Urinary bladder (tissue), 4 donors: ENCODE results near the gene CD163. TPM values are rescaled to one million over a fixed set of nuclear protein-coding genes. Genes with fewer than 3 reads are reported as not detected.

Experiments used
- DNase-seq: peaks from one replicate; pipeline ENCODE4 v3.0.0-alpha.2; 2015; ENCODE audit errors: extremely low spot score
- H3K27ac ChIP-seq: one replicate; pipeline ENCODE4 v1.5.1; 2013; ENCODE audit warnings: low read depth, mild to moderate bottlenecking, moderate library complexity
- H3K36me3 ChIP-seq: one replicate; pipeline ENCODE4 v1.6.1; 2013; ENCODE audit warnings: mild to moderate bottlenecking, moderate library complexity; ENCODE audit not compliant: insufficient read depth
- H3K4me1 ChIP-seq: one replicate; pipeline ENCODE4 v1.6.1; 2013; ENCODE audit warnings: mild to moderate bottlenecking, moderate library complexity; ENCODE audit not compliant: insufficient read depth
- H3K4me3 ChIP-seq: one replicate; pipeline ENCODE4 v1.5.1; 2013; ENCODE audit warnings: low read depth, low read length
- WGBS: extraction: QIAGEN DNeasy Blood & Tissue Kit; methylation state at CpG from one replicate; pipeline ENCODE4 v1.1.7; 2013; 5-methylcytosine and 5-hydroxymethylcytosine counted together
- polyA plus RNA-seq: library from polyadenylated mRNA; stranded (reverse); fragments of 200-250 nt; gene quantifications from one replicate; pipeline ENCODE4 v1.2.3, GENCODE V29; 2013
- total RNA-seq: library from RNA; depleted of rRNA; stranded (reverse); fragments of >200 nt; gene quantifications from one replicate; pipeline ENCODE4 v1.2.3, GENCODE V29; 2014
- donor health status: healthy with polysubstance abuse.
- donor health status: healthy.

CD163 gene
- total and polyA plus RNA-seq, 2 donors = 19.1 to 243 TPM

DNA sequence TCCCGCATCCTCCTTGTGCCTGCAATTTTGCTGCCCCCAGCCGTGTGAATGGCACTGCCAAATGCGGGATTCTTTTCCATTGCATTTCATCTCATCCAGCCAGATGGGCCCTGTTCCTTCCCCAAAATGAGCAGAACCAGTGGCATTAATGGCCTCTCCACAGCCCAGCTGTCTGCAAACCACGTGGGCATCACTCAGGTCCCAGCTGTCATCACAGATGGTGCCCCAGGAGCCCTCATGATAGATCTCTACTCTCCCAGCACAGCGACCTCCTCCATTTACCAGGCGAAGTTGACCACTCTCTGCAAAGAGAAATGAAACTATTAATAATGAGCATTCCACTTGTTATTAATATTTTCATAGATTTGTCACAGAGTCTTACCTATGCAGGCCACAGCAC, 17.1 kb downstream of the CD163 start:
- 83% methylated on average over 6 of the region's 6 CpGs for WGBS

GRCh38 chr12:7485095-7485494, 18.5 kb downstream of the CD163 start:
- Histone ChIP-seq H3K27ac (no peak overlapping the region), H3K36me3 (no peaks in the 10 kb centered on the region), H3K4me1 (no peaks in the 10 kb centered on the region), H3K4me3 (no peak overlapping the region)
- no peak for DNase-seq
- WGBS = 43% methylated on average over 4 of the region's 4 CpGs

More for the DNA sequence above, 17.1 kb downstream of the CD163 start:
- Histone ChIP-seq H3K4me1 (no peaks in the 10 kb centered on the region), H3K36me3 (no peaks in the 10 kb centered on the region), H3K27ac (no peak overlapping the region), H3K4me3 (no peak overlapping the region)
- no peak for DNase-seq

- Histone ChIP-seq H3K4me1 (no peaks in the 10 kb centered on the region), H3K36me3 (no peaks in the 10 kb centered on the region), H3K27ac (no peak overlapping the region), H3K4me3 (no peak overlapping the region)
- no peak for DNase-seq
- 61% methylated on average over 5 of the region's 5 CpGs for WGBS
Observed at GRCh38 chr12:7483343-7483742, 20.2 kb downstream of the CD163 start.

GRCh38 chr12:7479771-7480170, 23.8 kb downstream of the CD163 start:
- no peak for DNase-seq
- no peak overlapping the region for H3K4me3 ChIP-seq
- no peaks in the 10 kb centered on the region for H3K4me1 ChIP-seq
- no peak overlapping the region for H3K27ac ChIP-seq
- no peaks in the 10 kb centered on the region for H3K36me3 ChIP-seq
- WGBS = 10% methylated on average over 1 of the region's 1 CpG

DNA sequence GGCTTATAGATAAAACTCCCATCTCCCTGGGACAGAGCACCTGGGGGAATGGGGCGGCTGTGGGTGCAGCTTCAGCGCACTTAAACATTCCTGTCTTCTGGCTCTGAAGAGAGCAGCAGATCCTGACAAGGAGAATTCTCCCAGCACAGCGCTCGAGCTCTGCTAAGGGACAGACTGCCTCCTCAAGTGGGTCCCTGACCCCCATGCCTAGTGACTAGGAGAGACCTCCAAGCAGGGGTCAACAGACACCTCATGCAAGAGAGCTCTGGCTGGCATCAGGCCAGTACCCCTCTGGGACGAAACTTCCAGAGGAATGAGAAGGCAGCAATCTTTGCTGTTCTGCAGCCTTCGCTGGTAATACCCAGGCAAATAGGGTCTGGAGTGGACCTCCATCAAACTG, 31.5 kb downstream of the CD163 start:
- Histone ChIP-seq H3K4me1 (no peaks in the 10 kb centered on the region), H3K27ac (no peak overlapping the region), H3K36me3 (no peaks in the 10 kb centered on the region), H3K4me3 (no peak overlapping the region)
- 85% methylated on average over 6 of the region's 6 CpGs for WGBS
- no peak for DNase-seq

DNA sequence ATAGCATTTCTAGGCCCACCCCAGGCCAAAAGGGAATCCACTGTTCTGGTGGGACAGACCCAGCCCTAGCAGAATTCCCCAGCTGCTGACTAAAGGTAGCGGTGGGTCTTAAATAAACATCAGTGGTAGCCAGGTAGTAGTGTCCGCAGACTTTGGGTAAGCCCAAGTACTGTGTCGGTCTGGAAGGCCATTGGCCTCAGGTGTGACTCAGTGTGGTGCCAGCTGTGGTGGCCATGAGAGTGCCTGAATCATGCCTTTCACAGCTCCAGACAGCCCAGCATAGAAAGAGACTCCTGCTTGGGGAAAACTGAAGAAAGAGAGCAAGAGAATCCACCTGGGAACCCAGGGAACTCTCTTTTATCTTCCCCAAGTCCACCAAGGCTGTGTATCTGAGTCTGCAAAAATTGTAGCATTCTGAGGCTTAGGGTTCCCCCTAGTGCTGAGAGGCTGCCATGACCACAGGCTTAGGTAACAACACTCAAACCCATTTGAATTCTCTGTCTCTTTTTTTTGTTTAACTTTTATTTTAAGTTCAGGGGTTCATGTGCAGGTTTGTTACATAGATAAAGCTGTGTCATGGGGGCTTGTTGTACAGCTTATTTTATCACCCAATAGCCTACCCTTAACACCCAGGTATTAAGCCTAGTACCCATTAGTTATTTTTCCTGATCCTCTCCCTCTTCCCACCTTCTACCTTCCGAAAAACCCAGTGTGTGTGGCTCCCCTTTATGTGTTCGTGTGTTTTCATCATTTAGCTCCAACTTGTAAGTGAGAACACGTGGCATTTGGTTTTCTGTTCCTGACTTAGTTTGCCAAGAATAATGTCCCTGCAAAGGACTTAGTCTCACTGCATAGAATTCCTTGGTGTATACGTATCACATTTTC, 43.0 kb downstream of the CD163 start:
- Histone ChIP-seq H3K27ac (no peak overlapping the region), H3K4me3 (no peak overlapping the region), H3K4me1 (no peaks in the 10 kb centered on the region), H3K36me3 (no peaks in the 10 kb centered on the region)
- DNase-seq = no peak
- 68% methylated on average over 7 of the region's 7 CpGs for WGBS

DNA sequence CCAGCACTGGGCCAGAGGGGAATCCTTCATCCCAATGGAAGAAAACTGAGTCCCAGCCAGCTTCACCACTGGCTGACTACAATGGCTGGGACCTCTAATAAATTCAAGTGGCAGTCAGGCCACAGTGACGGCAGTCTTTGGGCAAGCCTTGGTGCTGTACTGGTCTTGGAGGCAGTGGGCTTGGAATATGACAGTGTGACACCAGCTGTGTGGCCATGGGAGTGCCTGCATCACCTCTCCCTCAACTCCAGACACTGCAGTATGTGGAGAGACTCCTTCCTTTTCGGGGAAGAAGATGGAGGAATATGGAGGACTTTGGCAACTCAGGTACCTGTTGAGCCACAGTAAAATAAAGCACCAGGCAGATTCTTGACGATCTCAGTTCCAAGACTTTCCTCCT, 43.6 kb downstream of the CD163 start:
- WGBS = 88% methylated on average over 3 of the region's 3 CpGs
- Histone ChIP-seq H3K36me3 (no peaks in the 10 kb centered on the region), H3K27ac (no peak overlapping the region), H3K4me3 (no peak overlapping the region), H3K4me1 (no peaks in the 10 kb centered on the region)
- no peak for DNase-seq

- 66% methylated on average over 3 of the region's 3 CpGs for WGBS
- Histone ChIP-seq H3K4me3 (no peak overlapping the region), H3K4me1 (no peaks in the 10 kb centered on the region), H3K27ac (no peak overlapping the region), H3K36me3 (no peaks in the 10 kb centered on the region)
- no peak for DNase-seq
Observed at GRCh38 chr12:7451756-7452155, 51.8 kb downstream of the CD163 start.

DNA sequence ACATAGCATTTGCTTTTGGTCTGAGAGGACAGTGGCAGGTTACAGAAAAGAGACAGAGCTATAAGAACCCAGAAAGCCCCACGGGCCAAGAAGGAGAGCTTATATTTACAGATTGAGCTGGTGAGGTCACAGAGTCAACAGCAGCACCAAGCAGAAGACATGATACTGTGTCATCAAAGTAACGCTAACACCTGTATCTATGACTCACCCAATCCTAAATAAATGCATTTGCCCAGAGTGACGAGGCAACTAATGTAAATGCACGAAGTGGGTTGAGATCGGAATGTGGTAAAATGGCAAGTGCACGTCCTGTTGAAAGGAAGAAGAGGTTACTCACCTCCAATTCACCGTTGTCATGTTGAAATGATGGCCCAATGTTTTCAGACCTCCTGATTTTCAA, 52.9 kb downstream of the CD163 start:
- Histone ChIP-seq H3K27ac (no peak overlapping the region), H3K36me3 (no peaks in the 10 kb centered on the region), H3K4me1 (no peaks in the 10 kb centered on the region), H3K4me3 (no peak overlapping the region)
- 76% methylated on average over 7 of the region's 7 CpGs for WGBS
- no peak for DNase-seq

DNA sequence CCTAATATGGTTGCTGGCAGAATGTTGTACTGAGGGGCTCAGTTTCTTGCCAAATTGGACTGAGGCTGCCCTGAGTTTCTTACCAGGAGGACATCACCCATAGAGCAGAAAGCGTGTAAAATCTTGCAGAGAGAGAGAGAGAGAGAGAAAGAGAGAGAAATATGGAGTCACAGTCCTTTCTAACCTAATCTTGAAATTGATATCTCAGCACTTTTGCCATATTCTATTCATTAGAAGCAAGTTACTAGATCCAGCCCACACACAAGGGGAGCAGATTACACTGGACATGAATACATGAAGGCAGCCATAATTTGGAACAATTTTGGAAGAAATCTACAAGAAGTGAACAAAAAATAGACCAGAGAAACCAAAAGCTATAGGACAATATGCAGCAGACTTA, 55.5 kb downstream of the CD163 start:
- Histone ChIP-seq H3K4me1 (no peaks in the 10 kb centered on the region), H3K36me3 (no peaks in the 10 kb centered on the region), H3K27ac (no peak overlapping the region), H3K4me3 (no peak overlapping the region)
- 86% methylated on average over 1 of the region's 1 CpG for WGBS
- no peak for DNase-seq

DNA sequence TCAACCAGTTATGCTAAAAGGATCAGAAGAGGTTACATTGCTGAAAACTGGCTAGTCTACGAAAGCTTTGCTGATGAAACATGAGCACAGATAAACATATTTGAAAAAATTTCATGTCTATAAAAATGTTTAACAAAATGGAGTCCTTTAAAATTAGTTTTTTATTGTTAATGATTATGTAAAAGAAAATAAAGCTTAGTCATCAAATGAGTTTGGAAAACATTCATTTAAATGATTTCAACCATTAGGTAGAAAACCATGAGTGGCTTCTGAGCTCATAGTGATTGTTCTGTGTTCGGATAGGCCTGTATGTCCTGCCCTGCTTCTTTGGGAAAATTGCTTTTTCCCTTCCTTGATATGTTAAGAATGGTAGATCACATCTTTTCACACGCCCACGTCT, 59.0 kb downstream of the CD163 start:
- Histone ChIP-seq H3K36me3 (no peaks in the 10 kb centered on the region), H3K4me3 (no peak overlapping the region), H3K4me1 (no peaks in the 10 kb centered on the region), H3K27ac (no peak overlapping the region)
- 68% methylated on average over 4 of the region's 4 CpGs for WGBS
- no peak for DNase-seq

DNA sequence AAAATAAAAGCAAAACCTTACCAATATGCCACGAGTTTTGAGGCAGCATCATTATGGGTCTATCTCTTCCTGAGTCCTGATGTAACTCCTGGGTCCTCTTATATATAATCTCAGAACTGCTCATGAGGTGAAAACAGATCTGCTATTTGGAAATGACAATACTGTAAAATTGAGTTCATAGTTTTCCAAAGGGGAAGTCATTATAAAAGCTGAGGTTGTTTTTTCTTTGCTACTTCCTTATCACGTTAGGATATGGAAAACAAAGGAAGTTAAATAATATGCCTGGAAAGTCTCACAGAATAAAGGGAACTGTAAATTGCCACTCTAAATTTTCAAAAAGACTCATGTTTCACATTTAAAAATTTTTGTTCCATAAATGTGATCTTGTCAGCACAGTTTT, 59.5 kb downstream of the CD163 start, which contains the start of gene CD163L1:
Gene CD163L1 (minus strand): TSS at position 78 of the 400 bp plus-strand sequence. CDS start 26 bp downstream, at position 52.
- Histone ChIP-seq H3K27ac (no peak within 1 kb of the TSS), H3K36me3 (no peaks in the 10 kb centered on the region), H3K4me3 (no peak within 1 kb of the TSS), H3K4me1 (no peaks in the 10 kb centered on the region)
- 32% methylated on average over 2 of the region's 2 CpGs for WGBS
- DNase-seq = no peak

GRCh38 chr12:7441216-7441615, 62.4 kb downstream of the CD163 start:
- H3K4me3 ChIP-seq = no peak overlapping the region
- 94% methylated on average over 1 of the region's 1 CpG for WGBS
- DNase-seq = no peak
- H3K4me1 ChIP-seq = no peaks in the 10 kb centered on the region
- H3K36me3 ChIP-seq = no peaks in the 10 kb centered on the region
- H3K27ac ChIP-seq = no peak overlapping the region

DNA sequence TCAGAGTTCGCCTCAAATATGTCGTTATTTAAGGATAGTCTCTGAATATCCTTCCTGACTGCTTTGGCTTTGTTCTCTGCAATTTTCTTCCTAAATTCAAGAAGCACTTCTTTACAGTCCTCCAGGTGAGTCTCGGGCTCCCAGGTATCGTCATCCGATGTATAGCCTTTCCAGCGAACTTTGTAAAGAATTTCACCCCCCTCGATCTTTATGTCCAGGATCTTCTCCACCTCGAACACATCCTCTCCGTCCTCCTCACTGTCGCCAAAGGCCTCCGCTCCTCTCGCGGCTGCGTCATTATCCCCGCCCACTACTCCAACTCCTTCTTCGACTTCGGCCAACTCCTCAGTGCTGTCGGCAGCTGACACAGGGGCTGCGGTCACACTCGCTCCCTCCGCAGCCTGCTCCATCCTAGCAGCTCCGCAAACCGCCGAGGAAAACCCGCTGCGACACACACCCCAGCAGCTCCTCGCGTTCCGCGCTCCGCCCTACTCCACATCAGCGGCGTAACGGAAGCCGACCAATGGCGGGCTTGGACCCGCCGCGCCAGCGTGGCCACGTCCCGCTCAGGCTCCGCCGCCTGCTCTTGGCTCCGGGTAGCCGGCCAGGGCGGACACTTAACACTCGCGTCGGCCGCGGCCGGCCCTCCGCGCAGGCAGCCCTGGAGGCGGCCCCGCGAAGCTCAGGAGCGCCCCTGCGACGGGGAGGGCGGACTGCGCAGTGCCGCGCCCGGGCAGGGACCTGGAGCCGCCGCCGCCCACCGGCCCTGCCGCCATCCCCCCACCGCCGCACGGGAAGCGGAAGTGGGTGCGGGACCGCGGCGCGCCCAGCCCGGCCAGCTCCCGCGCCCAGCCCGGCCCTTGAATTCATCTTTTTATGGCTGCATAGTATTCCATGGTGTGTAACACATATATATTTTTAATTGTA, 63.7 kb downstream of the CD163 start:
- H3K4me3 ChIP-seq = peak overlapping the region; percentile 37
- no peaks in the 10 kb centered on the region for H3K4me1 ChIP-seq
- no peak overlapping the region for H3K27ac ChIP-seq
- 12% methylated on average over 84 of the region's 84 CpGs for WGBS
- no peaks in the 10 kb centered on the region for H3K36me3 ChIP-seq
- DNase-seq = no peak
